Stomach (tissue), 9 donors: Measurements from ENCODE around the gene TTC38. TPM values are rescaled to one million over a fixed set of nuclear protein-coding genes. Genes with fewer than 3 reads are reported as not detected.

ENCODE experiments used
- DNase-seq, 2 donors: peaks; one replicate each; pipeline versions ENCODE4 v3.0.0 to v3.0.0-alpha.2; 2013 to 2019
- H3K27ac ChIP-seq, 5 donors: fragments of 200-600 bp in 4 of 5; sonication (generic) in 4 of 5; one replicate each; pipeline ENCODE4 v1.5.1; 2013 to 2019; ENCODE audit warnings: mild to moderate bottlenecking in 1 of 5, moderate library complexity in 1 of 5
- H3K27me3 ChIP-seq, 3 donors: fragments of 200-600 bp; sonication (generic); one replicate each; pipeline ENCODE4 v1.5.1; 2017 to 2019; ENCODE audit warnings: mixed run types in 1 of 3
- H3K36me3 ChIP-seq, 4 donors: fragments of 200-600 bp; sonication (generic); 1 replicate in 3 of 4; 2 replicates in 1 of 4; pipeline ENCODE4 v1.5.1; 2016 to 2019
- H3K4me1 ChIP-seq, 4 donors: fragments of 200-600 bp; sonication (generic); one replicate each; pipeline ENCODE4 v1.5.1; 2016 to 2019
- H3K4me3 ChIP-seq, 4 donors: fragments of 200-600 bp; sonication (generic) in 3 of 4; one replicate each; pipeline ENCODE4 v1.5.1; 2016 to 2019; ENCODE audit warnings: mild to moderate bottlenecking in 1 of 4
- H3K9me3 ChIP-seq, 4 donors: fragments of 200-600 bp; sonication (generic); one replicate each; pipeline ENCODE4 v1.5.1; 2016 to 2019
- CTCF ChIP-seq, 7 experiments: fragments of 450-650 bp in 4 of 7; fragments of 200-600 bp in 3 of 7; sonication (generic) in 3 of 7; IDR thresholded peaks; one replicate each; pipeline ENCODE4 v1.5.1; 2016 to 2019; ENCODE audit warnings: antibody characterized with exemption in 7 of 7, control low read depth in 2 of 7, mild to moderate bottlenecking in 1 of 7
- EP300 ChIP-seq: sonication (generic); formaldehyde crosslinking; IDR thresholded peaks from one replicate; pipeline ENCODE4 v1.6.1; 2017; ENCODE audit warnings: antibody characterized with exemption
- POLR2A ChIP-seq, 4 donors: fragments of 450-650 bp; IDR thresholded peaks; one replicate each; pipeline ENCODE4 v1.6.1; 2016; ENCODE audit warnings: antibody characterized with exemption in 4 of 4, control low read depth in 2 of 4, mild to moderate bottlenecking in 1 of 4, moderate library complexity in 1 of 4
- POLR2AphosphoS5 ChIP-seq, 3 donors: sonication (generic); formaldehyde crosslinking; IDR thresholded peaks; one replicate each; pipeline ENCODE4 v1.6.1; 2016; ENCODE audit warnings: antibody characterized with exemption in 3 of 3
- WGBS, 5 donors: extraction: QIAGEN DNeasy Blood & Tissue Kit in 3 of 5; methylation state at CpG; one replicate each; pipeline versions ENCODE4 v1.1.5 to v1.1.7; 2013 to 2018; 5-methylcytosine and 5-hydroxymethylcytosine counted together
- intact Hi-C: fragments of 100-400 bp; cut with DNase I; formaldehyde crosslinking; loops from one replicate; pipeline ENCODE4 v1.15.1; 2023; ENCODE audit warnings: low total_unique reads
- polyA plus RNA-seq, 3 donors: library from polyadenylated mRNA; stranded (reverse); fragments of 200-250 nt; gene quantifications; one replicate each; pipeline ENCODE4 v1.2.3, GENCODE V29; 2013
- total RNA-seq, 5 donors: library from RNA; depleted of rRNA; stranded (reverse); fragments of >200 nt; gene quantifications; one replicate each; pipeline versions ENCODE4 v1.1.0 to v1.2.3, GENCODE V29; 2014 to 2016
- donor health status: healthy with polysubstance abuse.
- donor health status: Bipolar disorder and iron deficiency.
- donor health status: healthy.

TTC38 gene
- total and polyA plus RNA-seq, 8 donors: 20.0 to 411 (median 38.4) TPM

- H3K36me3 ChIP-seq: peaks cover 0 to 60% (median 0%) of the 10 kb centered on the region in 4 donors
- TF ChIP-seq CTCF (IDR thresholded peaks at IDR 0.05): no peak
- TF ChIP-seq POLR2AphosphoS5 (IDR thresholded peaks at IDR 0.05): no peak
- no peak for DNase-seq
- H3K4me1 ChIP-seq: no peaks in the 10 kb centered on the region
- H3K27me3 ChIP-seq: no peaks in the 10 kb centered on the region
- no peak overlapping the region for H3K4me3 ChIP-seq
- 96 to 97% (median 97%) methylated on average over 20 of the region's 20 CpGs for WGBS, 5 donors
- H3K27ac ChIP-seq: no peak overlapping the region
- H3K9me3 ChIP-seq: no peaks in the 10 kb centered on the region
- intact Hi-C loops: no loop called here
Observed at GRCh38 chr22:46320716-46321386, 53.0 kb downstream of the TTC38 start.

- intact Hi-C loops: no loop called here
- DNase-seq: no peak
Observed at GRCh38 chr22:46322711-46323110, 54.9 kb downstream of the TTC38 start.

GRCh38 chr22:46323162-46323561 is 55.4 kb downstream of the TTC38 start:
- no peaks in the 10 kb centered on the region for H3K9me3 ChIP-seq
- TF ChIP-seq POLR2A (IDR thresholded peaks at IDR 0.05): no peak
- intact Hi-C loops: no loop called here
- no peak overlapping the region for H3K27ac ChIP-seq
- H3K36me3 ChIP-seq: peaks cover 0 to 63% (median 0%) of the 10 kb centered on the region in 4 donors
- WGBS, 5 donors: 93 to 97% (median 96%) methylated on average over 19 of the region's 19 CpGs
- no peak overlapping the region for H3K4me3 ChIP-seq
- no peaks in the 10 kb centered on the region for H3K4me1 ChIP-seq
- H3K27me3 ChIP-seq: no peaks in the 10 kb centered on the region
- no peak for DNase-seq

More at GRCh38 chr22:46322711-46323110, 54.9 kb downstream of the TTC38 start:
- 89 to 97% (median 96%) methylated on average over 13 to 15 of the region's 15 CpGs for WGBS, 5 donors
- H3K4me1 ChIP-seq: no peaks in the 10 kb centered on the region
- no peaks in the 10 kb centered on the region for H3K9me3 ChIP-seq
- TF ChIP-seq EP300: no peak
- no peak for TF ChIP-seq CTCF (IDR thresholded peaks at IDR 0.05)
- TF ChIP-seq POLR2A (IDR thresholded peaks at IDR 0.05): no peak
- TF ChIP-seq POLR2AphosphoS5 (IDR thresholded peaks at IDR 0.05): no peak
- H3K27ac ChIP-seq: no peak overlapping the region
- no peak overlapping the region for H3K4me3 ChIP-seq
- H3K36me3 ChIP-seq: peaks cover 0 to 66% (median 0%) of the 10 kb centered on the region in 4 donors
- H3K27me3 ChIP-seq: no peaks in the 10 kb centered on the region

GRCh38 chr22:46326066-46326680 is 58.4 kb downstream of the TTC38 start:
- no peaks in the 10 kb centered on the region for H3K27me3 ChIP-seq
- H3K4me1 ChIP-seq: no peaks in the 10 kb centered on the region
- no peak for TF ChIP-seq POLR2A (IDR thresholded peaks at IDR 0.05)
- no peak for TF ChIP-seq CTCF (IDR thresholded peaks at IDR 0.05)
- no peak for TF ChIP-seq POLR2AphosphoS5 (IDR thresholded peaks at IDR 0.05)
- no peak for TF ChIP-seq EP300
- no peak for DNase-seq
- H3K27ac ChIP-seq: no peak overlapping the region
- no peak overlapping the region for H3K4me3 ChIP-seq
- H3K9me3 ChIP-seq: no peaks in the 10 kb centered on the region
- peaks cover 0 to 68% (median 0%) of the 10 kb centered on the region in 4 donors for H3K36me3 ChIP-seq
- intact Hi-C loops: no loop called here
- WGBS, 5 donors: 93 to 97% (median 94%) methylated on average over 22 to 23 of the region's 23 CpGs
